GM23338 (cell line): Measurements from ENCODE around the gene COX7A1. TPM values are rescaled to one million over a fixed set of nuclear protein-coding genes. Genes with fewer than 3 reads are reported as not detected.

ENCODE experiments used
- ATAC-seq: fragments of 200-7000 bp; cut with Tn5 transposase; 3 replicates; pipeline ENCODE4 v1.9.1; 2020
- DNase-seq: peaks from one replicate; pipeline ENCODE4 v3.0.0-alpha.2; 2015; ENCODE audit warnings: low spot score
- H2AFZ ChIP-seq: fragments of 200-600 bp; sonication (generic); 2 replicates; pipeline ENCODE4 v1.8.0; 2016; ENCODE audit warnings: antibody characterized with exemption, mild to moderate bottlenecking, moderate library complexity
- H3F3A ChIP-seq: fragments of 200-600 bp; sonication (generic); replicated peaks from 2 replicates; pipeline ENCODE4 v1.8.0; 2017; ENCODE audit warnings: antibody characterized with exemption, mixed run types, low read depth
- H3K27ac ChIP-seq: fragments of 200-600 bp; sonication (generic); 2 replicates; pipeline ENCODE4 v1.6.1; 2016; ENCODE audit warnings: low read depth
- H3K27me3 ChIP-seq: fragments of 200-600 bp; sonication (generic); 2 replicates; pipeline ENCODE4 v1.8.0; 2016; ENCODE audit warnings: mild to moderate bottlenecking, mixed run types, moderate library complexity; ENCODE audit not compliant: insufficient read depth
- H3K36me3 ChIP-seq: fragments of 200-600 bp; sonication (generic); 2 replicates; pipeline ENCODE4 v1.8.0; 2016; ENCODE audit warnings: mild to moderate bottlenecking; ENCODE audit not compliant: insufficient read depth
- H3K4me1 ChIP-seq: fragments of 200-600 bp; sonication (generic); 2 replicates; pipeline ENCODE4 v1.8.0; 2016; ENCODE audit warnings: mild to moderate bottlenecking, moderate library complexity; ENCODE audit not compliant: insufficient read depth
- H3K4me2 ChIP-seq: fragments of 200-600 bp; sonication (generic); 2 replicates; pipeline ENCODE4 v1.7.1; 2017; ENCODE audit warnings: mixed run types
- H3K4me3 ChIP-seq: fragments of 200-600 bp; sonication (generic); 2 replicates; pipeline ENCODE4 v1.6.1; 2016; ENCODE audit warnings: mixed run types
- H3K79me2 ChIP-seq: fragments of 200-600 bp; sonication (generic); replicated peaks from 2 replicates; pipeline ENCODE4 v1.8.0; 2017; ENCODE audit warnings: mild to moderate bottlenecking; ENCODE audit not compliant: insufficient read depth
- H3K9me2 ChIP-seq: fragments of 200-600 bp; sonication (generic); 2 replicates; pipeline ENCODE4 v1.8.0; 2017; ENCODE audit not compliant: insufficient read depth
- H4K20me1 ChIP-seq: fragments of 200-600 bp; sonication (generic); replicated peaks from 2 replicates; pipeline ENCODE4 v1.8.0; 2017; ENCODE audit warnings: mild to moderate bottlenecking; ENCODE audit not compliant: insufficient read depth
- H3K27ac Mint-ChIP-seq: 2 replicates; pipeline ENCODE4 v1.8.0; 2020; ENCODE audit warnings: inconsistent platforms, mild to moderate bottlenecking, moderate library complexity, mixed read lengths
- H3K27me3 Mint-ChIP-seq: 3 replicates; pipeline ENCODE4 v1.8.0; 2022; ENCODE audit warnings: low read depth, mild to moderate bottlenecking, moderate library complexity, mixed read lengths, inconsistent platforms; ENCODE audit not compliant: insufficient read depth, poor library complexity
- H3K36me3 Mint-ChIP-seq: 3 replicates; pipeline ENCODE4 v1.8.0; 2021; ENCODE audit warnings: low read depth, mild to moderate bottlenecking, inconsistent platforms, moderate library complexity, mixed read lengths
- H3K4me1 Mint-ChIP-seq: 3 replicates; pipeline ENCODE4 v1.8.0; 2020; ENCODE audit warnings: mild to moderate bottlenecking, inconsistent platforms, mixed read lengths
- H3K4me3 Mint-ChIP-seq: 3 replicates; pipeline ENCODE4 v1.8.0; 2021; ENCODE audit warnings: moderate library complexity, mild to moderate bottlenecking, inconsistent platforms, mixed read lengths
- H3K9me3 Mint-ChIP-seq: 3 replicates; pipeline ENCODE4 v1.8.0; 2020; ENCODE audit warnings: moderate library complexity, mild to moderate bottlenecking, inconsistent platforms, mixed read lengths
- CREB1 ChIP-seq: fragments of 250-450 bp; sonication (Bioruptor Pico); IDR thresholded peaks from 2 replicates; pipeline ENCODE4 v1.5.0; 2020; ENCODE audit warnings: low read depth, mild to moderate bottlenecking, moderate library complexity
- CTCF ChIP-seq, 2 experiments: fragments of 200-600 bp in 1 of 2; sonication (generic) in 1 of 2; conservative IDR thresholded peaks; 2 replicates each; pipeline versions ENCODE4 v1.5.1 to v1.6.1; 2016 to 2017; ENCODE audit warnings: antibody characterized with exemption in 2 of 2, low read depth in 2 of 2, mild to moderate bottlenecking in 2 of 2, moderate library complexity in 1 of 2
- ETS1 ChIP-seq: IDR thresholded peaks from 2 replicates; pipeline ENCODE4 v1.6.1; 2016; ENCODE audit warnings: antibody characterized with exemption
- EZH2 ChIP-seq: fragments of 200-600 bp; sonication (generic); IDR thresholded peaks from one replicate; pipeline ENCODE4 v1.8.0; 2017; ENCODE audit warnings: antibody characterized with exemption, mild to moderate bottlenecking, low read depth; ENCODE audit not compliant: unreplicated experiment
- EZH2phosphoT487 ChIP-seq: fragments of 200-600 bp; sonication (generic); IDR thresholded peaks from one replicate; pipeline ENCODE4 v1.8.1; 2018; ENCODE audit warnings: antibody characterized with exemption; ENCODE audit not compliant: unreplicated experiment
- JUNB ChIP-seq: IDR thresholded peaks from one replicate; pipeline ENCODE4 v1.6.1; 2016; ENCODE audit warnings: antibody characterized with exemption; ENCODE audit not compliant: unreplicated experiment
- NANOG ChIP-seq: IDR thresholded peaks from 2 replicates; pipeline ENCODE4 v1.6.1; 2016; ENCODE audit warnings: antibody characterized with exemption, borderline replicate concordance
- POLR2AphosphoS5 ChIP-seq: IDR thresholded peaks from 2 replicates; pipeline ENCODE4 v1.6.1; 2016; ENCODE audit warnings: antibody characterized with exemption, low read depth
- REST ChIP-seq: IDR thresholded peaks from one replicate; pipeline ENCODE4 v1.6.1; 2018; ENCODE audit warnings: antibody characterized with exemption; ENCODE audit not compliant: unreplicated experiment
- STAT1 ChIP-seq: IDR thresholded peaks from one replicate; pipeline ENCODE4 v1.6.1; 2016; ENCODE audit warnings: antibody characterized with exemption; ENCODE audit not compliant: unreplicated experiment
- ZNF114 ChIP-seq: fragments of 250-450 bp; sonication (Bioruptor Pico); IDR thresholded peaks from 2 replicates; pipeline ENCODE4 v1.5.0; 2020; ENCODE audit warnings: mild to moderate bottlenecking, moderate library complexity
- ZNF331 ChIP-seq: fragments of 250-450 bp; sonication (Bioruptor Pico); IDR thresholded peaks from 2 replicates; pipeline ENCODE4 v1.5.0; 2020; ENCODE audit warnings: low read depth, mild to moderate bottlenecking, moderate library complexity
- ZNF462 ChIP-seq: fragments of 250-450 bp; sonication (Bioruptor Pico); IDR thresholded peaks from 2 replicates; pipeline ENCODE4 v1.5.0; 2020; ENCODE audit warnings: mild to moderate bottlenecking, moderate library complexity
- polyA plus RNA-seq: library from polyadenylated mRNA; unstranded; fragments of >200 nt; fragmentation: Nextera tagmentation; extraction: Ambion mirVana; gene quantifications from 2 replicates; pipeline ENCODE4 v1.2.1, GENCODE V29; 2016
- total RNA-seq: library from RNA; depleted of rRNA; stranded (reverse); fragments of >200 nt; shearing (Covaris generic); gene quantifications from 2 replicates; pipeline ENCODE4 v1.2.3, GENCODE V29; 2014

Gene COX7A1
- total and polyA plus RNA-seq, 2 experiments from 2014 or later = 0.52 to 5.5 TPM

GRCh38 chr19:36125557-36125956 is 26.7 kb downstream of the COX7A1 start:
- peaks cover 39% of the 10 kb centered on the region for H3K36me3 Mint-ChIP-seq
- Histone ChIP-seq H3K36me3 (no peaks in the 10 kb centered on the region), H3K4me3 (no peak overlapping the region), H3K27me3 (no peaks in the 10 kb centered on the region), H3K4me2 (no peak overlapping the region), H3K9me2 (no peaks in the 10 kb centered on the region), H3F3A (peaks cover 11% of the 10 kb centered on the region), H3K79me2 (no peaks in the 10 kb centered on the region), H3K27ac (no peak overlapping the region), H3K4me1 (no peaks in the 10 kb centered on the region; the same call in 1 of the 2 replicates), H2AFZ (no peak overlapping the region), H4K20me1 (no peaks in the 10 kb centered on the region)
- no peak overlapping the region for H3K4me3 Mint-ChIP-seq
- no peak overlapping the region for H3K27ac Mint-ChIP-seq
- no peak for ATAC-seq
- H3K9me3 Mint-ChIP-seq = peaks cover 5% of the 10 kb centered on the region; the same call in 2 of the 3 replicates
- TF ChIP-seq CTCF (conservative IDR thresholded peaks at IDR 0.05; ENCODE audit: low read depth in 2 of 2) = no peak
- no peak for TF ChIP-seq EZH2phosphoT487
- TF ChIP-seq REST = no peak
- TF ChIP-seq ZNF331 (CRISPR knock-in tag) = no peak
- no peak for TF ChIP-seq JUNB
- TF ChIP-seq NANOG = no peak
- TF ChIP-seq CREB1 (CRISPR knock-in tag) = no peak
- TF ChIP-seq EZH2 = no peak
- TF ChIP-seq ZNF462 (CRISPR knock-in tag) = no peak
- TF ChIP-seq POLR2AphosphoS5 = no peak
- TF ChIP-seq ETS1 = no peak
- TF ChIP-seq STAT1 = no peak
- TF ChIP-seq ZNF114 (CRISPR knock-in tag) = no peak
- H3K27me3 Mint-ChIP-seq = peaks cover 13% of the 10 kb centered on the region
- DNase-seq = no peak
- H3K4me1 Mint-ChIP-seq = no peaks in the 10 kb centered on the region
